ENCODE data around the gene TIMP1.
A peak's percentile ranks its signal among the peaks of the same experiment; 100 is the strongest.
"Not testable (repeated sequence)": the region's sequence is repeated elsewhere in the genome, so short reads cannot be mapped to it uniquely, and the experiment has no call there.

Gene TIMP1

DNA sequence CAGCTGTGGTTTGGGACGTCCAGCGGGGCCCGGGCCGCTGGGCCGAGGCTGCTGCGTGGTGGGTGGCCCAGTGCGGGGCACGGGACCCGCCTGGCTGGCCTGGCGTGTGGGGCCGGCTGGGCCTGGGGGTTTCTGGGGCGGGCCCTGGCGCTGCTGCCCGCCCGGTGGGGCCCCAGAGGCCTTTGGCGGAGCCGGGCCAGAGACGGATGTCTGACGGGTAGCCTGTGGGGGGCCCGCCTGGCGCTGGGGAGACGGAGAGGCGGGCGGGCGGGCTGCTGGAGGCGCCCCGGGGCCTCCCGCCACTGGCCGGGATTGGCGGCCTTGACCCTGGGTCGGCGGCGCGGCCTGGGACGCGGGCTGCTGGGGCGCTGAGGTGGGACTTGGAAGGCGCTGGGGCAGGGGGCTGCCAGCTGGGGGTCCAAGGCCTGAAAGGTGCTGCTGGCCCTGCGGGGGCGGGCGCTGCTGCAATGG lies 8.1 kb upstream of the TIMP1 start:
- DNase-seq: no peak

DNA sequence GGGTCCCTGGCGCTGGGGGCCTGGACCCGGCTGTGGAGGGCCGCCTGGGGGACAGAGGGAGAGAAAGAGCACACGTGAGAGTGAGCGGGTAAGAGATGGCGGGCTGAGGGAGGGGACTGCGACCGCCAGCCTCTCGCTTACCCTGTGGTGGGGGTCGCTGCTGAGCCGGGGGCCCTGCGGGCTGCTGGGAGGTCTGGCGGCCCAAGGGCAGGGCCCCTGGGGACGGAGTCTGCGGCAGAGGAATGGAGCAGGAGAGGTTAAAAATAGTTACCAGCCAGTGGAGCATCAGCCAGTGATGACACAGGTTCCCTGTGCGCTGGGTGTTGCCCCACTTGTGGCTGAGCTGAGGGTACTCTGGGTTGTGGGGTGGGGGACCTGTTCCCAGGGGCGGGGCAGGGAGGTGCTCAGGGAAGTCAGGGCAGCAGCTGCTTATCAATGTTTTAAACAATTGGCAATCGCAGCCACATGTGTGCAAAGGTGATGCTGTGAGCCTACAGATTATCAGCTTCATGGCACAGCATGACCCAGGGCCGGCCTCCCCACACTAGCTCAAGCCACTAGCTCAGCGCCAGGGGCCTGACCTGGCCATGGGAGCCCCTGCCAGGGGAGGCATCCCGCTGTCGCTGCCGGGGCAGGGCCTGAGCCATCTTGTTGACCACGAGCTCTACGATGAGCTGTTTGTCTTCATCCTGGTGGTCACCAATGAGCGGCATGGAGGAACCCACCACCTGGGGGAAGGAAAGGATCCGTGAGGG lies 7.5 kb upstream of the TIMP1 start:
- DNase-seq: no peak

DNA sequence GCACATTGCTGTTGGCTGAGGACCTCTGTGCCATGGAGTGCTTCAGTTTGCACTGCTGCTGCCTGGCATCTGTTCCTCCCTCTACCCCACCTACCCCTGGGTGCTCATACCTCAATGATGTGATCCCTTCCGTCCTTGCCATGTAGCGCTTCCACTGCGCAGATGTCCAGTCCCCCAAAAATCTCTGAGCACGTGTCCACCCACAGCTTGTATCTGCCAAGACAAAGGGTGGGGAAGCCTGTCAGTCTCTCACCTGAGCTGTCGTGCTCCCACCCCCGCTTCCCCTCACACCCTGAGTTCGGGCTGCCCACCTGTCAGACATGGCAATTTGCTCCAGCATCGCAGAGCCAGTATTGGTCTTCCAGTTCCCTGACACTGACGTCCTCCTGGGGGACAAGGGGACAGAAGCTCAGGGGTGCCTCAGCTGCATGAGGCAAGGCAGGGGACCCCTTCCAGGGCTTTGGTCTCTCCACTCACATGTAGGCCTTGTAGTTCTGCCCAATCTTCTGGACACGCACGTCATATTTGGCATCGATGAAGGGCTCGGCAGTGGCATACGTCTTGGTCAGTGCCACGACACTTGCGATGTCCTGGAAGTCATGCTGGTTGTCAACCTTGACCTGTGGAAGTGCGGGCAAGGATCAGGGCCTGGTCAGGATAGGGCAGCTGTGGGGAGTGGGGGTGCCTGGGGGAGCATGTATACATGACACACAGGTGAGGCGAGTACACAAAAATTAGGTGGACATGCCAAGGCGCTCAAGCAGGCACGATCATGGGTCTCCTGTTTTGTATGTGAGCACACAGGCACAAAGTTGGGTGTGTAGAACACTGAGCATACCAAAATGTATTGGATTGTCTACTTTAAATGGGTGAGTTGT lies 6.0 kb upstream of the TIMP1 start:
- DNase-seq: no peak

DNA sequence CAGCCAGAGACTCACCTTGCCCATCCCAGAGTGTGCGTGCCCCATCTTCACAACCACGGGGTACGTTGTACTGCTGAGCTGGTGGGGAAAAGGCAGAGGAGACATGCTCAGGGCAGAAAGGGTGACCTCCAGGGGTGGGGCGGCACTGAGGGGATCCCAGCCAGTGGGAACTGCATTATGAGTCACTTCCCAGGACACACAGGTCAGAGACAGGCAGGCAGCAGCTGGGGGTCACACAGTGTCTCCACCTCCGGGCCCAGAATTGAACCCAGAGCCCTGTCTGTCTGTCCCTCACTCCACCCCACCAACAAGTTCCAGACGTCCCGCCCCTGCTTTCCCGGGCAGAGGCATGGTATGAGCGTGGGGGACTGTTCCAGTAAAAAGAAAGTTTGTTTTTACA lies 4.8 kb upstream of the TIMP1 start:
- no peak for DNase-seq

DNA sequence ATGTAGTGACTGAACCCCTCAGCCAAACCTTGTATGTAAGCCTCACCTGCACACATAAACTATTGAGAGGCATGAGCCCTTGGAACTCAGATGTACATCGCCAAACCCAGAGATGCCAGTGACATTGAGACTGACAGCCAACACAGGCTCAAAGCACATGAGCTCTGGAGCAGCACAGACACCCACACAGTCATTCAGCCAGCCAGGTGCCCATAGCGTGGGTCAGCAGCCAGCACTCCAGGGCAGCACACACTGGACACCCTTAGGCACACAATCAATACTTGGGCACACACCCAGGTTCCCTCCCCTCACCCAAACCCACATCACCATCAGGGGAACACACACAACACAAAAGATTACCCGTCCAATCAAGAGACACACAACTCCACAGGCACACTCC lies 4.3 kb upstream of the TIMP1 start:
- no peak for DNase-seq

DNA sequence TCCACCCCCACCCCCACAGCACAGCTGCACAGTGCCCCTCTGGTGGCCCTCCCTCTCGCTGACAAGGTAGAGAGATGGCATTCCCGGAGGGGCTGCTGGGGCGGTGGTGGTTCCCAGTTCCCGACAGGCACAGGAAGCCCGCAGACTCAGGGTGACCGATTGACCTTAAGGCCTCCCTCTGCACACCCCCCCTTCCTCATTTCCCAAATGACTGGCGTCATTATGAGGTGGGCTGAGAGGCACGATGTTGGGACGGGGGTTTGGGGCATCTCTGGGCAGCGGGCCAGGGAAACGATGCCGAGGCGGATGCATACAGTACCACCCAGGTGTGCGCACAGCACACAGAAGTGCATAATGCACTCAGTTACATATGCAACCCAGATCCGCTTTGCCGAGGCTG lies 3.5 kb upstream of the TIMP1 start:
- no peak for DNase-seq

DNA sequence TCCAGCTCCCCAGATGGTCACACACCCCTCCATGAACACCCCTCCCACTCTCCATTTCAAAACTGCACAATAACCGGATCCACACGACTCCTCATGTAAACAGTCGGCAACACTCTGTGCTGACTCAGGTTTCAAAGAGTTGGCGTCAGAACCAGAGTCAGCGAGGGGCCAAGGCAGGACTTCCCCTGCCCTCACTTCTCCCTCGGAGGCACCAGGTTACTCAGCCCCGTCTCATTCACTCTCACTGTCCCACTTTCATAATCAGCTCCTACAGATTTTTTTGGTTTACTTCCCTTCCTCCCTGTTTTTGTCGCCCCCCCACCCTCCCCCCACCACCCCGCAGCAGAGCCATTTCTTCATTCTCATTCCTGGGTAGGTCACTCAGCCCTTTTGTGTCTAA lies 2.7 kb upstream of the TIMP1 start:
- no peak for DNase-seq

DNA sequence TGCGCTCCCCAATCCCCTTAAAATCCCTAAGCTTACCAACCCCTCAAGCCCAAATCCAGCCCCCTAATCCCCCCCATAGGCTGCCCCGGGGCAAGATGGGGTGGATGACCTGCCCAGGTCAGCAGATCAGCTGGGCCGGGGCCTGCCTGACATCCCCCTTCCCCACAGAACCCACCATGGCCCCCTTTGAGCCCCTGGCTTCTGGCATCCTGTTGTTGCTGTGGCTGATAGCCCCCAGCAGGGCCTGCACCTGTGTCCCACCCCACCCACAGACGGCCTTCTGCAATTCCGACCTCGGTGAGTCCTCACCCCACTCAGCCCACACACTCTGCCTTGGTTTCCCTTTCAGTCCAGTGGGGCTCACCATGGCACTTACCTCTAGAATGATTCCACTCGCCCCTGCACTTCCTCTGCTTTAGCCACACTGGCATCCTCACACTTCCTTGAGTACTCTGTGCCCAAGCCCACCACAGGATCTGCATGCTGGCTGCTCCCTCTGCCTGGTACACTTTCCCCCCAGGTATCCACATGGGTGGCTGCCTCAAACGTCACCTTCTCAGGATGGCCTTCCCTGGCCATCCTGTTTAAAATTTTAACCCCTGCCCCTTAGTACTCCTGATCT lies 1.1 kb downstream of the TIMP1 start:
- no peak for DNase-seq

DNA sequence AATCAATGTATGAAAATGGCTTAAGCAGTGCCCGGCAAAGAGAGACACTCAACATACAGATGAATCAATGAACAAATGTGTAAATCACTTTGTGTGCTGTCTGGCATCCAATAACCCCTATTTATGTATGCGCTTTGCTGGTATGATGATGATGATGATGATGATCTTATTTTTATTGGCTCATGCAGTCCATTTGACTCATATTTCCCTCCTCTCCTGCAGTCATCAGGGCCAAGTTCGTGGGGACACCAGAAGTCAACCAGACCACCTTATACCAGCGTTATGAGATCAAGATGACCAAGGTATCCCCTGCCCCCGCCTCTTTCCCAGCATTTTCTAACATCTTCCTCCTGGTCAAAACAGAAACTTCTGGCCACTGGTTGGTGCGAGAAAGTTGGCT lies 2.5 kb downstream of the TIMP1 start:
- no peak for DNase-seq

DNA sequence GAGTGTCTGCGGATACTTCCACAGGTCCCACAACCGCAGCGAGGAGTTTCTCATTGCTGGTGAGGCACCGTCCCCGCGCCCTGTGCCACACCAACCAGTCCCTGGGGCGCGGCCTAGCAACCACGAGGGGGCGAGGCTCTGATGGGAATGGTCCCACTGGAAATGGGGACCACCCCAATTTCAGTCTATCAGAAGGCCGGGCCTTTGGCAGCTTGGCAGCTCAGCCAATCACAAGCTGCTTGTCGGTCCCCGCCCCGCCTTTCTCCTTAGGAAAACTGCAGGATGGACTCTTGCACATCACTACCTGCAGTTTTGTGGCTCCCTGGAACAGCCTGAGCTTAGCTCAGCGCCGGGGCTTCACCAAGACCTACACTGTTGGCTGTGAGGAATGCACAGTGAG lies 3.0 kb downstream of the TIMP1 start:
- DNase-seq: no peak

DNA sequence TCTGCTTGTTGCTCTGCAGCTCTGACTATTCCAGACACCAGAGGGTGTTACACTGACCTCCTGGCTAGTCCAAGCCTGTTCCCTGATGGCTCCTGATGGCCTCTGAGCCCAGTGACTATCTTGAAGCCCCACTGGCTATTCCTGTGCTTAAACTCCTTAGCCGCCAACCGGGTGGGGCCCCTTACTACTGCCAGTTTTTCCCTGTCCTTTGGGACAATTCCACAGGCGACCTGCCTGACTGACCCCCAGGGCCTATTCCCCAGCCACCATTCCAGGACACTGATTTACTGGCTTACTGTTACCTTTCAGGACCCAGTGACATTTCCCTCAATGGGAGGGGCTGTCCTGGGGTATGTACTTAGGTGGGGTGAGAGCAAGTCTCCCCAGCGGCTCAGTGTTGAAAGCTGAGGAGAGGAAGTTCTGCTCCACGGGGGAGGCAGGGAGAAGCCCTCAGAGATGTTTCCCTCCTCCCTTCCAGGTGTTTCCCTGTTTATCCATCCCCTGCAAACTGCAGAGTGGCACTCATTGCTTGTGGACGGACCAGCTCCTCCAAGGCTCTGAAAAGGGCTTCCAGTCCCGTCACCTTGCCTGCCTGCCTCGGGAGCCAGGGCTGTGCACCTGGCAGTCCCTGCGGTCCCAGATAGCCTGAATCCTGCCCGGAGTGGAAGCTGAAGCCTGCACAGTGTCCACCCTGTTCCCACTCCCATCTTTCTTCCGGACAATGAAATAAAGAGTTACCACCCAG lies 4.0 kb downstream of the TIMP1 start:
- no peak for DNase-seq

DNA sequence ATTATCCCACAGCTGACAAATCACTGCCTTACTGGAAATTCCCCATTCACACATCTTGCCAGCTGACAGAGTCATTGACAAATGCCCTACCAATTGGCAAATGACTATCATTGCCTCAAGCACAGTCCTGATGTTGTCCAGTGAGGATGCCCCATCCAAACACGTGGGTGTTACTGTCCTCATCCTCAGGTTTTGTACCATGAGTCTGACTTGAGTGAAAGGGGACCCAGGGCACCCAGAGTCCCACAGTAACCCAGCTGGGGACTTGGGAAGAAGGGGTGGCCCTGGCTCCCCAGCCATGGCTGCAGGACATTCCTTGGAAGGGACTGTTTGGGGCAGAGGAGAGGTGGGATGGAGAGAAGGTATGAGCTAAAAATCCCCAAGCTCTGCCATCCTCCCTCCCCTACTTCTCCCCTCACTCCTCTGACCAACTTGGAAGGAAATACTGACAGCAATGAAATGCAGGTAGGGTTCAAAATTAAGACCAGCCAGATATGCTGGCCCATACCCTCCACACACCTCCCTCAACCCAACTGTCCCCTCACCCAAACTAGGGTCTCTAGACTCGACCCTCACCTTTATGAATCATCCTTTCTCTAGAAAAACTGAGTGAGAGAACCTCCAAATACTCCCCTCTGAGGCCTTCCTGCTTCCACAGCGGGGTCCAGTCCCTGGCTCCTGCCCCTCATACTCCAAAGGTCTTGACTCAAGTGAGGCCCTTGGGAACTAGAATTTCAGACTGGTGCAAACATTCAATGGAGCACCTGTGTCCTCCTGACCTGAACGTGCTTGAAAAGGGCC lies 5.1 kb downstream of the TIMP1 start:
- no peak for DNase-seq

DNA sequence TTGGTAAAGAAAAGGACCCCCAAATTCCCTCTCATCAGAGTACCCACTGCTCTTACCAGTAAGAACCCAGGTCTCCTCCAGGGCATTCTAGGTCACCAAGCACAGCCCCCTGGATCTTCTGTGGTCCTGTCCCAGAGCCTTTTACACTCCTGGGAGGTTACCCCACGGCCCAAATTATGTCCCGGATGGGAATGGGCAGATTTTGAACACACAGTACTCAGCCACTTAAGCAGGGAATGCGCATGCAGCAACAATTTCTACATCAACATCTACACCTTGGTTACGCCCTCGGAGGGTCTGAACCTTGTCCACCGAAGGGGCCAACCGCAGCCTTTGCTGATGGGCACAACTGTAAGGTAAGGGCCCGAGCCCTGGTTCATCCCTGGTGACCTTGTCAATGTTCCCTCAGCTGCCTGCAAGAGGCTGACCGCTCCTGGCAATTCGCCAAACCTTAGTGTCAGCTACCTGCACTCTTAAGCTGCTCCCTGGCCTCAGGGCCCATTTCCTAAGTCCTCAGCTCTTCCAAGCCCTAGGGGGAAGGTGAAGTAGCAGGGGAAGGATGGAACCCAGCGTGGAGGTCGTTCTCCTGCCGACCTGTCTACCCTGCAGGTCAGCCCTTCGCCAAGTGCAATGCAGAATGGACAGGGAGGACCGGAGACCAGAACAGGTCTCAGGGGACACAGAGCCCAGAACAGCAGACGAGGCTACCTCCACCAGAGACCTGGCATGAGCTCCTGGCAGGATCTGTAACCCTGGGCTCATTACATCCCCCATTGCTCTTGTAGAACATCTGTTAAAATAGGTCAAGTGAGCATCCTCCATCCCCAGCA lies 5.9 kb downstream of the TIMP1 start:
- DNase-seq: no peak

DNA sequence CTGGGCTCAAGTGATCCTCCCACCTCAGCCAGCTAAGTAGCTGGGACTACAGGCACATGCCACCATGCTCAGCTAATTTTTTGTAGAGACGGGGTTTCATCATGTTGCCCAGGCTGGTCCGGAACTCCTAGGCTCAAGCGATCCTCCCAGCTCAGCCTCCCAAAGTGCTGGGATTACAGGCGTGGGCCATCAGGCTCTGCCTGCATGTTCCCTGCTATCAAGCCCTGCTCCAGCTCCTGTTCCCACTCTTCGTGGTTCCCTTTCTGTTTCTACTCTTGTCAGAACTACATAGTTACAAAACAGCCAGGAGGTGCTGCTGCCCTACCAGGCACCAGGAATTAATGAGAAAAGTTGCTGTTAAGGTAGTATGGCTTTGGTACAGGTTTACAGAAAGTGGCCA lies 8.7 kb downstream of the TIMP1 start:
- no peak for DNase-seq

DNA sequence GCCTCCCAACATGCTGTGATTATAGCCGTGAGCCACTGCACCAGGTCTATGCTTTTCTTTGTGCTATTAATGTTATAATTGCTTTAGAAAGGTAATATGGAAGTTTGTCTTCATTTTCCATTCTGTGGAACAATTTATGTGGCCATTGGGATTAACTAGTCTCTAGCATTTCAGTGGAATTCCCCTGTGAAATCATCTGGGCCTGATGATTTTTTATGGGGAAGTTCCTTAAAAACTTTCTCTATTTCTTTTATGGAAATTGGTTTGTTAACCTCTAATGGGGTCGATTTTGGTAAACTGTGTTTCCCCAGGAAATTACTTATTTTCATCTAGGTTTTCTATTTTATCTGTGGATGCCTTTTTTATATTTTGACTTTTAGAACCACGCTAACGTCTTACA lies 11.3 kb downstream of the TIMP1 start:
- no peak for DNase-seq

DNA sequence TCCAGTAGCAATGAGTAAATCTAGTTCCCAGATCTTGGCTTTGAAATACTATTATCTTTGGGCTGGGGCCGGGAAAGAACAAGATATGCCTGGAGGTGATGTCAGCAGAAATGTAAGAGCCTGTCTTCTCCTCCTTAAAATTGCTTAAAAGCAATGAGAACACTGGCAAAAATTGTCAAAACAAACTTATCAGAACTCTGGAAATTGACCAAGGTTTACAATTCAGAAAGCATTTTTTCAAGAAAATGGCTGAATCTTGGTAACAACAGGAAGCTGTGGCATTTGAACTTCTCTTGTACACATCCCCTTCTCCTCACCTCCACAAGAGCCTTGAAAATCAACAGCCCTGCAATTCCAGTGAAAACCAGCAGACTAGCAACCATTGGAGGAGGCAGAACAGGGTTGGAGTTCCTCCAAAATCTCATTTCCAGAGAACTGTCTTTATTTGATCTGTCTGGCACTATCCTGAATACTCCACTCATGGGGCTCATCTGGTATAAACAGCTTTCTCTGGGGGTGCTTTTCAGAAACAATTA lies 13.5 kb downstream of the TIMP1 start:
- peak; percentile 12 for DNase-seq

DNA sequence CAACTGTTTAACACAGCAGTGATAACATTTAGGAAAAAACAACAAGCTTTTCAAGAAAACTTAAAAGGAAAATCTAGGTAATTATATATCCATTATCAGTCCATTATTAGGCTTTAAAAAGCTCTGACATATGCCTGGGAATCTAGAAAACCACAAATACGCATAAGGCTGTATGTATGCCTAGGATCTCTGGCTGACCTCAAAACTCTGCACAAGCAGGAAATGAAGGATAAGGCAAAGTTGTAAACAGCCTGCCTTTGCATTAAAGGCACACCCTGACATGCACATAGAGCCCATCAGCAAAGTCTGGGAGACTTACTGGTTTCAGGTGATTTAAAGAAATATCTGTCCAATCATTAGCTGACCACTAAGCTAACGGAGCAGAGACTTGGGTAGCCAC lies 14.0 kb downstream of the TIMP1 start:
- no peak for DNase-seq

DNA sequence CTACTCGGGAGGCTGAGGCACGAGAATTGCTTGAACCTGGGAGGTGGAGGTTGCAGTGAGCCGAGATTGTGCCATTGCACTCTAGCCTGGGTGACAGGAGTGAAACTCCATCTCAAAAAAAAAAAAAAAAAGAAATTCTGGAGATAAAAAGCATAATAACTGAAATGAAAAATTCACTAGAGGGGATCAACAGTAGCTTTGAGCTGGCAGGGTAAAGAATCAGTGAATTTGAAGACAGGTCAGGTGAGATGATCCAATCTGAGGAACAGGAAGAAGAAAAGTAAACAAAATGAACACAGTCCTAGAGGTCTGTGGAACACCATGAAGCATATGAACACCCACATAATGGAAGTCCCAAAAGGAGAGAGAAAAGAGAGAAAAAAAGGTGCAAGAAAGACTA lies 15.0 kb downstream of the TIMP1 start:
- DNase-seq: no peak

DNA sequence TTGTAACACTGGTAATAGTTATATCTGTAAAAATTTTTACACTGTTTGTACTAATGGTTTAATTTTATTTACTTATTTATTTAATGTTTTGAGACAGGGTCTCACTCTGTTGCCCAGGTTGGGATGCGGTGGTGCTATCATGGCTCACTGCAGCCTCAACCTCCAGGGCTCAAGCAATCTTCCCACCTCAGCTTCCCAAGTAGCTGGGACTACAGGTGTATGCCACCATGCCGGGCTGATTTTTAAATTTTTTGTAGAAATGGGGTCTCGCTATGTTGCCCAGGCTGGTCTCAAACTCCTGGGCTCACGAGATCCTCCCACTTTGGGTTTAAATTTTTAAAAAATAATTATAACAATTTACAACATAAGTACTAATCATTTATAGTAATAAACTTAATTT lies 20.9 kb downstream of the TIMP1 start:
- not testable (repeated sequence) for DNase-seq

DNA sequence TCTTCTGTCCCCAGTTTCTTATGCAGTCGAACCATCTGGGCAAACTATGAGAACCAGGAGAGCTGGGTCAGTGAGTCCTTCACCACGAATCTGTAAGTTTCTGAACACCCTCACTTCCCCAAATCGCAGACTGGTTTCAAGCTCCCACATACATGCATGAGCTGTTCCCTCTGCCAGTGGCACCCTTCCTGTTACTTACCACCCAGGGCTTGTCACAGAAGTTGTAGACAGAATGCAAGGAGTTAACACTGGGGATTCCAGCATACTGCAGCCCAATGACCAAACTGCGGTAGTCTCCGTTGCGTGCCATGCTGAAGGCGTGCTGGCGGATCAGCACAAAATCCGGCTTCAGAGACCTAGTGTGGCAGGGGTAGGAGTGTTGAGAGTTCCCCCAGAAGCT lies 22.8 kb downstream of the TIMP1 start:
- DNase-seq: no peak

DNA sequence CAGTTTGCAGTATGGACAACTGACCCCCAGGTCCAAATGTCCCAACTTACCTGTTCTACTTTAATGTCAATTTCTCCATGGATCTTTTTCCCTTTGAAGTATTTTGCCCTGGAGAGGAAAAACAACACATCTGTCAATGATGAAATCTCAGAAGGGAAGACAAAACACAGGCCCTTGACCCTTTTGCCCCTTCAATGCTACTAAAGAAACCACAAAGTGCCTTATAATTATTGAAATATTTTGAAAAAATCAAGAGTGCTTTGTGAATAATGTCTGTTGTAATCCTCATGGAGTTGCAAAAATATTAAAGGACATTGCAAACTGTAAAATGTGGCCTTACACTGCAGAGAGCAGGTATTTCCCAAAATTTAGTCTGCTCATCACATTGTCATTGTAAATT lies 24.9 kb downstream of the TIMP1 start:
- DNase-seq: no peak

All from OCI-M1 (cell line).